SK-N-SH treated with all-trans-retinoic acid at 6 μM for 48 hours (cell line): Measurements from ENCODE around the gene FLYWCH2.
A peak's percentile ranks its signal among the peaks of the same experiment; 100 is the strongest.

Experiments
- ATAC-seq: fragments of 200-7000 bp; cut with Tn5 transposase; 3 replicates; pipeline ENCODE4 v1.9.1; 2020; ENCODE audit warnings: mild to moderate bottlenecking, moderate library complexity
- ARNTL ChIP-seq: fragments of 450-650 bp; formaldehyde crosslinking; IDR thresholded peaks from 2 replicates; pipeline ENCODE4 v1.5.0; 2020; ENCODE audit warnings: low read depth, mild to moderate bottlenecking, moderate library complexity, borderline replicate concordance
- BACH2 ChIP-seq: fragments of 250-450 bp; sonication (Bioruptor Pico); IDR thresholded peaks from 2 replicates; pipeline ENCODE4 v1.9.0; 2021; ENCODE audit warnings: mild to moderate bottlenecking, borderline replicate concordance
- CREB5 ChIP-seq: fragments of 250-450 bp; sonication (Bioruptor Pico); IDR thresholded peaks from 2 replicates; pipeline ENCODE4 v1.5.1; 2020; ENCODE audit warnings: low read depth, mild to moderate bottlenecking, moderate library complexity
- CSDC2 ChIP-seq: fragments of 250-450 bp; sonication (Bioruptor Pico); IDR thresholded peaks from 2 replicates; pipeline ENCODE4 v1.5.0; 2020; ENCODE audit warnings: mild to moderate bottlenecking, moderate library complexity
- ESRRG ChIP-seq: fragments of 250-450 bp; sonication (Bioruptor Pico); IDR thresholded peaks from 2 replicates; pipeline ENCODE4 v1.6.1; 2021; ENCODE audit warnings: mild to moderate bottlenecking
- GLIS3 ChIP-seq: fragments of 250-450 bp; sonication (Bioruptor Pico); IDR thresholded peaks from 2 replicates; pipeline ENCODE4 v1.5.0; 2020; ENCODE audit warnings: mild to moderate bottlenecking, moderate library complexity
- ISL1 ChIP-seq: fragments of 250-450 bp; sonication (Bioruptor Pico); IDR thresholded peaks from 2 replicates; pipeline ENCODE4 v2.1.2; 2022; ENCODE audit warnings: mild to moderate bottlenecking, moderate library complexity
- OSR1 ChIP-seq: fragments of 250-450 bp; sonication (Bioruptor Pico); IDR thresholded peaks from 2 replicates; pipeline ENCODE4 v1.8.0; 2022; ENCODE audit warnings: moderate library complexity, mild to moderate bottlenecking, inconsistent platforms
- POU6F1 ChIP-seq: fragments of 250-450 bp; sonication (Bioruptor Pico); IDR thresholded peaks from 2 replicates; pipeline ENCODE4 v1.8.0; 2021; ENCODE audit warnings: low read depth, mild to moderate bottlenecking, moderate library complexity, borderline replicate concordance
- PPARA ChIP-seq: fragments of 250-450 bp; sonication (Bioruptor Pico); IDR thresholded peaks from 2 replicates; pipeline ENCODE4 v1.5.0; 2020; ENCODE audit warnings: mild to moderate bottlenecking, borderline replicate concordance
- SNAI2 ChIP-seq: fragments of 250-450 bp; sonication (Bioruptor Pico); IDR thresholded peaks from 2 replicates; pipeline ENCODE4 v1.5.0; 2020; ENCODE audit warnings: mild to moderate bottlenecking, moderate library complexity
- TCF4 ChIP-seq: fragments of 250-450 bp; sonication (Bioruptor Pico); IDR thresholded peaks from 2 replicates; pipeline ENCODE4 v1.8.0; 2021; ENCODE audit warnings: mild to moderate bottlenecking, moderate library complexity, borderline replicate concordance
- TOX ChIP-seq: fragments of 250-450 bp; sonication (Bioruptor Pico); IDR thresholded peaks from 2 replicates; pipeline ENCODE4 v1.8.0; 2021; ENCODE audit warnings: mild to moderate bottlenecking, moderate library complexity, borderline replicate concordance
- ZC3H10 ChIP-seq: fragments of 250-450 bp; sonication (Bioruptor Pico); IDR thresholded peaks from 2 replicates; pipeline ENCODE4 v1.5.1; 2021; ENCODE audit warnings: mild to moderate bottlenecking, moderate library complexity
- ZFP30 ChIP-seq: fragments of 450-650 bp; formaldehyde crosslinking; IDR thresholded peaks from 2 replicates; pipeline ENCODE4 v1.5.0; 2022; ENCODE audit warnings: mild to moderate bottlenecking, moderate library complexity
- ZNF565 ChIP-seq: fragments of 450-650 bp; formaldehyde crosslinking; conservative IDR thresholded peaks from 2 replicates; pipeline ENCODE4 v1.5.0; 2020; ENCODE audit warnings: low read depth, mild to moderate bottlenecking, moderate library complexity
- ZNF70 ChIP-seq: fragments of 450-650 bp; formaldehyde crosslinking; IDR thresholded peaks from 2 replicates; pipeline ENCODE4 v1.5.0; 2020; ENCODE audit warnings: mild to moderate bottlenecking, moderate library complexity
- ZNF8 ChIP-seq: fragments of 450-650 bp; formaldehyde crosslinking; IDR thresholded peaks from 2 replicates; pipeline ENCODE4 v1.5.0; 2020; ENCODE audit warnings: mild to moderate bottlenecking, moderate library complexity
- TF ChIP-seq, protein P1 (sequence below): fragments of 250-450 bp; sonication (Bioruptor Pico); IDR thresholded peaks from 2 replicates; pipeline ENCODE4 v1.5.1; 2021; ENCODE audit warnings: mild to moderate bottlenecking, moderate library complexity

Gene FLYWCH2

DNA sequence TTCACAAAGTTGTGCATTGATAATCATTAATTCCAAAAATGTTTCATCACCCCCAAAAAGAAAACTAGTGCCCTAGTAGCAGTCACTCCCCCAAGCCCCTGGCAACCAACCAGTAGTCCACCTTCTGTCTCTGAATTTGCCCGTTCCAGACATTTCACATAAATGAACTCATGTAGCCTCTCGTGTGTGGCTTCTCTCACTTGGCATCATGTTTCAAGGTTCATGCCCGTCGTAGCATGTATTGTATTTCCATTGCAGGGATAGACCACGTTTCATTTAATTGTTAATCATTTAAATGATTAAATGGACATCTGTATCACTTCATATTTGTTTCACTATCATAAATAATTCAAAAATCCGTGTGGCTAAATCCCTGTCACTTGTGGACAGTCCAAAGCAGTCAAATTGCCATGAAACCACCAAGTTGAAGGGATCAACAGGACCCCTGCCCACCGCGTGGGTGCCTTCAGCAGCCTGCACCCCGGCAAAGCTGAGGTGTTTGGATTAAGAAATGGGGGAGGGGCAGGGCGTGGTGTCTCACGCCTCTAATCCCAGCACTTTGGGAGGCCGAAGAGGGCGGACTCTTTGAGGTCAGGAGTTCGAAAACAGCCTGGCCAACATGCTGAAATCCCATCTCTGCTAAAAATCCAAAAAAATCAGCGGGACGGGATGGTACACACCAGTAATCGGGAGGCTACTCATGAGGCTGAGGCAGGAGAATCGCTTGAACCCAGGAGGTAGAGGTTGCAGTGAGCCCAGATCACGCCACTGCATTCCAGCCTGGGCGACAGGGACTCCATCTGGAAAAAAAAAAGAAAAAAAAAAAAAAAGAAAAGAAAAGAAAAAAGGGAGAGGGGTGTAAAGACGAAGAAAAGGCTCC is 8.7 kb upstream of the FLYWCH2 start:
- TF ChIP-seq ZNF565 (CRISPR knock-in tag) (no peak), ZFP30 (CRISPR knock-in tag) (no peak), SNAI2 (CRISPR knock-in tag) (no peak), GLIS3 (no peak), BACH2 (no peak), CSDC2 (CRISPR knock-in tag) (no peak), ZC3H10 (CRISPR knock-in tag) (no peak), TOX (CRISPR knock-in tag) (no peak), OSR1 (CRISPR knock-in tag) (no peak), POU6F1 (CRISPR knock-in tag) (no peak), ESRRG (CRISPR knock-in tag) (no peak), ISL1 (CRISPR knock-in tag) (no peak), ARNTL (CRISPR knock-in tag) (no peak), CREB5 (no peak), ZNF70 (no peak), PPARA (CRISPR knock-in tag) (no peak), TCF4 (no peak)
- TF ChIP-seq, protein P1, sequence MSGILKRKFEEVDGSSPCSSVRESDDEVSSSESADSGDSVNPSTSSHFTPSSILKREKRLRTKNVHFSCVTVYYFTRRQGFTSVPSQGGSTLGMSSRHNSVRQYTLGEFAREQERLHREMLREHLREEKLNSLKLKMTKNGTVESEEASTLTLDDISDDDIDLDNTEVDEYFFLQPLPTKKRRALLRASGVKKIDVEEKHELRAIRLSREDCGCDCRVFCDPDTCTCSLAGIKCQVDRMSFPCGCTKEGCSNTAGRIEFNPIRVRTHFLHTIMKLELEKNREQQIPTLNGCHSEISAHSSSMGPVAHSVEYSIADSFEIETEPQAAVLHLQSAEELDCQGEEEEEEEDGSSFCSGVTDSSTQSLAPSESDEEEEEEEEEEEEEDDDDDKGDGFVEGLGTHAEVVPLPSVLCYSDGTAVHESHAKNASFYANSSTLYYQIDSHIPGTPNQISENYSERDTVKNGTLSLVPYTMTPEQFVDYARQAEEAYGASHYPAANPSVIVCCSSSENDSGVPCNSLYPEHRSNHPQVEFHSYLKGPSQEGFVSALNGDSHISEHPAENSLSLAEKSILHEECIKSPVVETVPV (CRISPR knock-in tag), result no peak
- peak; percentile 13; the same call in 2 of the 3 replicates for ATAC-seq

- peak; percentile 100 for ATAC-seq
Observed at GRCh38 chr16:2874912-2875362, 8.1 kb upstream of the FLYWCH2 start.

More at GRCh38 chr16:2874912-2875362, 8.1 kb upstream of the FLYWCH2 start:
- TF ChIP-seq OSR1 (CRISPR knock-in tag) (no peak), POU6F1 (CRISPR knock-in tag) (no peak), TOX (CRISPR knock-in tag) (no peak), BACH2 (no peak), ZNF70 (no peak), ZNF8 (CRISPR knock-in tag) (no peak)
- TF ChIP-seq, protein P1 (CRISPR knock-in tag), result no peak
